Measurements from ENCODE around the gene ICOSLG.

DNA sequence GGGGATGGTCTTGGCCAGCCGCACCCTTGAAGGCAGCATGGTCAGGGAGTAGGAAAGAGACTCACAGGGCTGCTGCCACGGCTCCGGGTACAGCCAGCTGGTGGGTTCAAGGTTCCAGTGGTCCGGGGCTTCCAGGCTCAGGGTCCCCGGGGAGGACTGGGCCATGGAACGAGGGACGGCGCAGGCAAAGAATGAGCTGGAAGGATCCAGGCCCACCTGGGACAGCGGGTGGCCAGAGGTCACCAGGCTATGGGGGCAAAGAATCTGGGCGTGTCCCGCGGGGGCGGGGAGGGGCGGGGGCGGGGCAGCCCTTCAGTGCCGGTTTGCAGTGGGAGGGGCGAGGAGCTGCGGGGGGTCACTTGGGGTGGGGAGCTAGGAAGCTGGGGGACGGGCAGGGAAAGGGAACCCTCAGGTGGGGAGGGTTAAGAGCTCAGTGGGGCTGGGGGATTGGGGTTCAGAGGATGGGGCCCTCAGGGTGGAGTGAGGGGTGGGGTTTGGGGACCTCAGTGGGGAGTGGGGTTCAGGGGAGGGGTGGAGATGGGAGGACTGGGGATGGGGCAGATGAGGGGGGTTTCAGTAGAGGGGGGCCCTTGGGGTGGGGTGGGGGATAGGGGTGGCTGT lies 21.0 kb upstream of the ICOSLG start, which contains the start of gene DNMT3L:
- TF ChIP-seq CTCF (conservative IDR thresholded peaks at IDR 0.05; ENCODE audit: low read depth, low read length): no peak
- no peak for TF ChIP-seq SMC3 (IDR thresholded peaks at IDR 0.05; ENCODE audit: low read depth, low read length)
- TF ChIP-seq BHLHE40 (IDR thresholded peaks at IDR 0.05; ENCODE audit: low read depth, low read length): no peak
- no peak for TF ChIP-seq MXI1 (IDR thresholded peaks at IDR 0.05; ENCODE audit: borderline replicate concordance, low read depth, low read length)
- TF ChIP-seq RFX5 (IDR thresholded peaks at IDR 0.05; ENCODE audit: low read depth, low read length): no peak
- TF ChIP-seq FOS (IDR thresholded peaks at IDR 0.05; ENCODE audit: low read depth, low read length): no peak
- TF ChIP-seq POLR2A (IDR thresholded peaks at IDR 0.05; ENCODE audit: low read depth, low read length): no peak
- TF ChIP-seq NFE2L2 (IDR thresholded peaks at IDR 0.05; ENCODE audit: low read depth, low read length): no peak
- TF ChIP-seq USF2 (IDR thresholded peaks at IDR 0.05; ENCODE audit: low read depth, low read length): no peak
- TF ChIP-seq RCOR1 (IDR thresholded peaks at IDR 0.05; ENCODE audit: insufficient replicate concordance, low read length): no peak
- TF ChIP-seq MAZ (IDR thresholded peaks at IDR 0.05; ENCODE audit: borderline replicate concordance, low read depth, low read length): no peak
- TF ChIP-seq, protein P1, sequence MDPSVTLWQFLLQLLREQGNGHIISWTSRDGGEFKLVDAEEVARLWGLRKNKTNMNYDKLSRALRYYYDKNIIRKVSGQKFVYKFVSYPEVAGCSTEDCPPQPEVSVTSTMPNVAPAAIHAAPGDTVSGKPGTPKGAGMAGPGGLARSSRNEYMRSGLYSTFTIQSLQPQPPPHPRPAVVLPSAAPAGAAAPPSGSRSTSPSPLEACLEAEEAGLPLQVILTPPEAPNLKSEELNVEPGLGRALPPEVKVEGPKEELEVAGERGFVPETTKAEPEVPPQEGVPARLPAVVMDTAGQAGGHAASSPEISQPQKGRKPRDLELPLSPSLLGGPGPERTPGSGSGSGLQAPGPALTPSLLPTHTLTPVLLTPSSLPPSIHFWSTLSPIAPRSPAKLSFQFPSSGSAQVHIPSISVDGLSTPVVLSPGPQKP (IDR thresholded peaks at IDR 0.05; ENCODE audit: borderline replicate concordance, low read depth, low read length): no peak
- TF ChIP-seq MAFK (IDR thresholded peaks at IDR 0.05; ENCODE audit: low read depth, low read length): no peak
- no peak for TF ChIP-seq RAD21 (IDR thresholded peaks at IDR 0.05; ENCODE audit: low read length)

Data from IMR-90 (cell line).